ENCODE data around the gene HPCAL1. TPM values are rescaled to one million over a fixed set of nuclear protein-coding genes. Genes with fewer than 3 reads are reported as not detected.

The HPCAL1 gene
- total and polyA plus RNA-seq, 2 donors (not counting 3 experiments of a cell fraction or from before 2014, with no cell fraction given) = 56.5 to 77.4 TPM

GRCh38 chr2:10272464-10272863, 30.2 kb upstream of the HPCAL1 start:
- no TSS peak for BruUV-seq (replicated peaks)
- H3K4me3 ChIP-seq (replicated peaks in 1 of 3; ENCODE audit: insufficient read depth in 1 of 3, low read depth in 1 of 3, low read length in 3 of 3) = no peak overlapping the region
- no peaks in the 10 kb centered on the region for H3K9me1 ChIP-seq (replicated peaks; ENCODE audit: control insufficient read depth, extremely low read depth, insufficient read depth, low read length)
- dilution Hi-C loops (cut with MboI; ENCODE audit: extremely low pct_ligation_motif_present, low sequenced_read_pairs) = no loop called here
- intact Hi-C loops (cut with micrococcal nuclease) = loop anchor here (5.0 kb wide), 1 partner anchor 390 kb away; no protein-coding TSS in a partner anchor
- ChIA-PET POLR2A (no interaction called here), CTCF (interaction anchor here (1.0 to 2.7 kb wide), 3 partner anchors 12 to 137 kb away, joined by 3 to 46 read pairs (median 6); no protein-coding TSS in a partner anchor)
- no peak overlapping the region for H3K9ac ChIP-seq (replicated peaks; ENCODE audit: extremely low read depth, insufficient read depth, low read length)
- no peaks in the 10 kb centered on the region for H3K36me3 ChIP-seq (ENCODE audit: control insufficient read depth in 2 of 2, extremely low read depth in 1 of 2, insufficient read depth in 2 of 2, low read length in 2 of 2)
- no peak overlapping the region for H3K4me2 ChIP-seq (ENCODE audit: insufficient read depth, low read length)
- H4K20me1 ChIP-seq (replicated peaks; ENCODE audit: control insufficient read depth, extremely low read depth, insufficient read depth, low read length) = no peaks in the 10 kb centered on the region
- H2AFZ ChIP-seq (ENCODE audit: low read depth, low read length) = no peak overlapping the region
- DNase-seq (ENCODE audit: low read depth, low spot score) (no peak), FAIRE-seq (no peak)
- no peak overlapping the region for H3K27ac ChIP-seq (ENCODE audit: insufficient read depth, low read depth, low read length)
- TF ChIP-seq POLR2A (IDR thresholded peaks at IDR 0.05; ENCODE audit: low read depth, low read length) (no peak), GATA2 (IDR thresholded peaks at IDR 0.05; ENCODE audit: insufficient read depth, insufficient read length, low read depth, low read length) (no peak), MYC (IDR thresholded peaks at IDR 0.05; ENCODE audit: low read depth, low read length) (no peak), MAX (IDR thresholded peaks at IDR 0.05; ENCODE audit: insufficient read depth, insufficient read length) (no peak), EZH2 (IDR thresholded peaks at IDR 0.05; ENCODE audit: borderline replicate concordance, low read depth, low read length, severe bottlenecking) (no peak), FOS (IDR thresholded peaks at IDR 0.05; ENCODE audit: borderline replicate concordance, insufficient read depth, low read length) (no peak), JUN (IDR thresholded peaks at IDR 0.05; ENCODE audit: borderline replicate concordance, insufficient read depth, insufficient read length, low read depth) (no peak), POLR2AphosphoS5 (IDR thresholded peaks at IDR 0.05; ENCODE audit: insufficient read depth, low read depth, low read length) (no peak), CTCF (IDR thresholded peaks at IDR 0.05; ENCODE audit: extremely low read depth in 1 of 2, insufficient read depth in 1 of 2, low read depth in 1 of 2, low read length in 2 of 2) (no peak)
- no peaks in the 10 kb centered on the region for H3K9me3 ChIP-seq (replicated peaks; ENCODE audit: control insufficient read depth, insufficient read depth, low read length)
- no peaks in the 10 kb centered on the region for H3K27me3 ChIP-seq (ENCODE audit: control insufficient read depth in 2 of 2, insufficient read depth in 2 of 2, low read length in 2 of 2)
- H3K79me2 ChIP-seq (ENCODE audit: control insufficient read depth, insufficient read depth, low read length) = no peaks in the 10 kb centered on the region
- H3K4me1 ChIP-seq (ENCODE audit: control insufficient read depth, extremely low read depth, insufficient read depth, low read length) = peaks cover 3% of the 10 kb centered on the region

Measured in endothelial cell of umbilical vein (primary cell).